PC-9 (cell line): ENCODE data around the gene CFAP46. TPM values are rescaled to one million over a fixed set of nuclear protein-coding genes. Genes with fewer than 3 reads are reported as not detected.

Source experiments
- BruUV-seq: library from RNA; stranded (reverse); fragments of 400-500 nt; replicated peaks from 2 replicates; lab custom pipeline; 2021; lab: Mats Ljungman, UMichigan
- CTCF ChIA-PET: fragments of 300-600 bp; sonication (Branson Sonifier 250); formaldehyde crosslinking; loops from one replicate; lab custom pipeline; 2022; ENCODE audit warnings: antibody characterized with exemption; lab: Charles Lee
- POLR2A ChIA-PET: fragments of 300-600 bp; sonication (Branson Sonifier 250); formaldehyde crosslinking; loops from one replicate; lab custom pipeline; 2022; ENCODE audit warnings: antibody characterized with exemption; ENCODE audit not compliant: unreplicated experiment; lab: Charles Lee
- DNase-seq, 2 experiments: peaks; one replicate each; pipeline versions ENCODE4 v3.0.0 to v3.0.0-alpha.2; 2015 to 2022; ENCODE audit warnings: mixed read lengths in 1 of 2
- H2AFZ ChIP-seq: fragments of 200-600 bp; sonication (generic); 2 replicates; pipeline ENCODE4 v1.8.1; 2017; ENCODE audit warnings: antibody characterized with exemption
- H3F3A ChIP-seq: fragments of 200-600 bp; sonication (generic); 2 replicates; pipeline ENCODE4 v1.8.1; 2017; ENCODE audit warnings: antibody characterized with exemption, mild to moderate bottlenecking, low read depth; ENCODE audit not compliant: insufficient read depth
- H3K27ac ChIP-seq: fragments of 200-600 bp; sonication (generic); 2 replicates; pipeline ENCODE4 v1.6.1; 2016; ENCODE audit warnings: mixed run types
- H3K27me3 ChIP-seq: fragments of 200-600 bp; sonication (generic); 2 replicates; pipeline ENCODE4 v1.6.1; 2016; ENCODE audit warnings: low read depth, mixed run types; ENCODE audit not compliant: insufficient read depth
- H3K36me3 ChIP-seq: fragments of 200-600 bp; sonication (generic); 2 replicates; pipeline ENCODE4 v1.6.1; 2016; ENCODE audit warnings: low read depth, mixed run types
- H3K4me1 ChIP-seq: fragments of 200-600 bp; sonication (generic); replicated peaks from 2 replicates; pipeline ENCODE4 v1.6.1; 2016; ENCODE audit warnings: mixed run types; ENCODE audit not compliant: insufficient read depth
- H3K4me2 ChIP-seq: fragments of 200-600 bp; sonication (generic); 2 replicates; pipeline ENCODE4 v1.6.1; 2017; ENCODE audit warnings: mixed run types
- H3K4me3 ChIP-seq: fragments of 200-600 bp; sonication (generic); 2 replicates; pipeline ENCODE4 v1.6.1; 2016; ENCODE audit warnings: mixed run types
- H3K79me2 ChIP-seq: fragments of 200-600 bp; sonication (generic); 2 replicates; pipeline ENCODE4 v1.6.1; 2017; ENCODE audit warnings: low read depth, mixed run types
- H3K9me2 ChIP-seq: fragments of 200-600 bp; sonication (generic); 2 replicates; pipeline ENCODE4 v1.8.1; 2017; ENCODE audit warnings: mild to moderate bottlenecking; ENCODE audit not compliant: insufficient read depth
- H3K9me3 ChIP-seq: fragments of 200-600 bp; sonication (generic); 2 replicates; pipeline ENCODE4 v1.8.1; 2016; ENCODE audit warnings: low read depth; ENCODE audit not compliant: insufficient read depth
- H4K20me1 ChIP-seq: fragments of 200-600 bp; sonication (generic); 2 replicates; pipeline ENCODE4 v1.8.1; 2017; ENCODE audit not compliant: insufficient read depth
- EZH2 ChIP-seq: fragments of 200-600 bp; sonication (generic); IDR thresholded peaks from 2 replicates; pipeline ENCODE4 v1.8.0; 2017; ENCODE audit warnings: antibody characterized with exemption, low read depth
- intact Hi-C: fragments of 100-400 bp; cut with micrococcal nuclease; formaldehyde crosslinking; loops from one replicate; pipeline ENCODE4 v1.10.0; 2022; ENCODE audit not compliant: unreplicated experiment
- total RNA-seq: library from RNA; stranded (reverse); gene quantifications from 2 replicates; pipeline ENCODE4 v1.2.3, GENCODE V29; 2021
- TF ChIP-seq, protein P1 (sequence below): fragments of 200-600 bp; sonication (generic); conservative IDR thresholded peaks from 2 replicates; pipeline ENCODE4 v1.6.1; 2017; ENCODE audit warnings: mixed run types, antibody characterized with exemption, mild to moderate bottlenecking, moderate library complexity

The CFAP46 gene
- total RNA-seq, 1 experiment from 2014 or later = not detected

DNA sequence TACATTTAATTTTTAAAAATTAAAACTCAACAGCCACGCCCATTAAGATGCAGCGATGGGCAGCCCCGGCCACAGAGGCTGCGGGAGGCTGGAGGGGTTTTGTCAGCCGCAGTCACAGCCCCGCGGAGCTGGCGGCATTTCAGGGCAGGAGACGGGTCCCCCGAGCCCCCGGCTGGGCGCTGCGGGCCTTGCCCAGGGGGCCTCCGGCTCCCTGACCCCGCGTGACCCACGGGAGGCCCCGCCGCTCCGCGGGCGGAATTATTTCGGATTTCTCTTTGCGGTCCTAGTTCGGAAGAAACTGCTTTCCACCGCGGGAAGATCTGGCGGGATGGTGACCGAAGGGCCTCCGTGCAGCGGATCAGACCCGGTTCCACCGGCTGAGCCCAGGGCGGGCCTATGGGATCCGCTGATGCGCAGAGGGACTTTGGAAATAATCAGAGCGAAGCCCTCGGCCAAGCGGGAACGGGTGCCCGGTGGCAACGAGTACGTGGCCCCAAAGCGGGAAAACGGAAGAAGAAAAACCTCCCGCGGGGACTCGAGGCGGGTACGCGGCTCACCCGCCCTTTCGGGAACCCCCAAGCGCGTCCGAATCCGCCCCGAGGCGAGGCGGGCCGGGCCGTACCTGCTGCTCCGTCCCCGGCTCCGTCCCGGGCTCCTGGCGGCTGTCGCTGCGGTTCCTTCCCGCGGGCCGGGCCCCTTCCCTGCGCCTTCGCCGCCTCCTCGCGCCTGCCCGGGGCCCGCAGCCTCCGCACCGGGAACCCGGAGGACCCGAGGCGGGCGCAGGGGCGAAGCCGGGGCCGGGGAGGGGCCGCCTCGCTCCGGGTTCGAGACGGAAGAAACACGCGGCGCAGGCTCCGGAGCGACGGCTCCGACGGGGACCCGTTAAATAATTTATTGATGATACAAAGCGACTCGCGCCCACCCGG, 158.2 kb downstream of the CFAP46 start:
- Histone ChIP-seq H3K4me3 (no peak overlapping the region), H3K9me3 (no peaks in the 10 kb centered on the region), H3K27me3 (no peaks in the 10 kb centered on the region), H3K4me2 (no peak overlapping the region), H3K27ac (no peak overlapping the region), H3K36me3 (no peaks in the 10 kb centered on the region), H3K79me2 (no peaks in the 10 kb centered on the region), H3K4me1 (no peaks in the 10 kb centered on the region), H4K20me1 (no peaks in the 10 kb centered on the region), H3K9me2 (no peaks in the 10 kb centered on the region), H3F3A (no peaks in the 10 kb centered on the region), H2AFZ (no peak overlapping the region)
- no TSS peak for BruUV-seq
- ChIA-PET CTCF (no interaction called here), POLR2A (no interaction called here)
- intact Hi-C loops = no loop called here
- no peak for TF ChIP-seq EZH2
- TF ChIP-seq, protein P1, sequence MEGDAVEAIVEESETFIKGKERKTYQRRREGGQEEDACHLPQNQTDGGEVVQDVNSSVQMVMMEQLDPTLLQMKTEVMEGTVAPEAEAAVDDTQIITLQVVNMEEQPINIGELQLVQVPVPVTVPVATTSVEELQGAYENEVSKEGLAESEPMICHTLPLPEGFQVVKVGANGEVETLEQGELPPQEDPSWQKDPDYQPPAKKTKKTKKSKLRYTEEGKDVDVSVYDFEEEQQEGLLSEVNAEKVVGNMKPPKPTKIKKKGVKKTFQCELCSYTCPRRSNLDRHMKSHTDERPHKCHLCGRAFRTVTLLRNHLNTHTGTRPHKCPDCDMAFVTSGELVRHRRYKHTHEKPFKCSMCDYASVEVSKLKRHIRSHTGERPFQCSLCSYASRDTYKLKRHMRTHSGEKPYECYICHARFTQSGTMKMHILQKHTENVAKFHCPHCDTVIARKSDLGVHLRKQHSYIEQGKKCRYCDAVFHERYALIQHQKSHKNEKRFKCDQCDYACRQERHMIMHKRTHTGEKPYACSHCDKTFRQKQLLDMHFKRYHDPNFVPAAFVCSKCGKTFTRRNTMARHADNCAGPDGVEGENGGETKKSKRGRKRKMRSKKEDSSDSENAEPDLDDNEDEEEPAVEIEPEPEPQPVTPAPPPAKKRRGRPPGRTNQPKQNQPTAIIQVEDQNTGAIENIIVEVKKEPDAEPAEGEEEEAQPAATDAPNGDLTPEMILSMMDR = no peak
- DNase-seq = no peak

DNA sequence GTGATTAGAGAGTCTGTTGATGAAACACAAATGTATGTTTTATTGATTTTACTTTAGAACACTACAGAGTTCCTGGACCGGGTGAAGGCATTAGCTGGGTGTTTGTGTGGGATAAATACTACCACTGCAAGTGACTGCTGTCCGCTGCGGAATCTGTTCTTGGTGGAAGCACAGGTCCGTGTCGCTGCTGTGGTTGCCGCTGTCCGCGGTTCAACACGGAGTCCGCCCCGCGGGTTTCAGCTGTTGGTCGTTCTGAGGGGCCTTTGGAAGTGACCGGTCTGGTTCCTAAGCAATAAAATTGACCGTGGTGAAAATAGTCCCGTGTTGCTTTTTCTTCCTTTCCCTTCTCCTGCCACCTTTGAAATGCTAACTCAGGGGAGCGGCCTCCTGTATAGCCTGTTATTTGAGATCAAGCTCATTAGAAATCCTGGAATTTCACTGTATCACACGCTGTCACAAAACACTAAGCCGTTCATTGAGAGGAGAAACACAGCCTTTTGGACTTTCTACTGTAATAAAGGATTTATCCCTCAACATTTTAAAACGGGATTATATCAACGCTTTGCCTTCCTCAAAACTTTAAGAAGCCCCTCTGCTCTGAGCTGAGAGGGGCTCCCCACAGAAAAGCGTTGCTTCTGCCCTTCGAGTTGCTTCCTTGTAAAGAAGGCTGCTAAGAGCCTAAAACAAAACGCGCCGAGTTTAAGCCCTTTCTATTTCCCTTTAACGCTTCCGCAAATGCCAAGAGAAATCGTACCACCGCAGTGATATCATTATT, 159.0 kb downstream of the CFAP46 start:
- POLR2A ChIA-PET = no interaction called here
- Histone ChIP-seq H3K27ac (no peak overlapping the region), H3K4me3 (no peak overlapping the region), H3K79me2 (no peaks in the 10 kb centered on the region), H3K27me3 (no peaks in the 10 kb centered on the region), H4K20me1 (no peaks in the 10 kb centered on the region), H2AFZ (no peak overlapping the region), H3K36me3 (no peaks in the 10 kb centered on the region), H3K9me3 (no peaks in the 10 kb centered on the region), H3K9me2 (no peaks in the 10 kb centered on the region), H3K4me2 (no peak overlapping the region), H3F3A (no peaks in the 10 kb centered on the region), H3K4me1 (no peaks in the 10 kb centered on the region)
- BruUV-seq = no TSS peak
- intact Hi-C loops = no loop called here
- CTCF ChIA-PET = no interaction called here
- TF ChIP-seq EZH2 = no peak
- TF ChIP-seq, protein P1 = no peak
- DNase-seq = no peak

DNA sequence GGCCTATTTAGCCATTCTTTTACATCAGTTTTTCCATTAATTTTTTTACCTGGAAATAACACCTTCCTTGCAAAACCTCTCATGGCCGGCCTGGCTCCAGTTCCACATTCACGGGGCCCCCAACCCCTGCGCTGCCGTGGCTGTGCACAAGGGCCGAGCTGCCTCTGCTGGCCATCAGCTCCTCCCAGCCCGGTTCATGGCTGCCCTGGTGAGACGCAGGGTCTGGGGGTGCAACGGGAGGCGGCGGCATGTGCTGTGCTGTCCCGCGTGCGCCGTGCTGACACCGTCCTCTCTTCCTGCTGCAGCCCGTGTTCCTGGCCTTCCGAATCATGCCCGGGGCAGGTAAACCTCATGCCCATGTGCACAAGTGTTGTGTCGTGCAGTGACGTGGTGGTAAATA, 160.8 kb downstream of the CFAP46 start:
- no peaks in the 10 kb centered on the region for H3K36me3 ChIP-seq
- no peaks in the 10 kb centered on the region for H3K9me2 ChIP-seq
- H3F3A ChIP-seq = no peaks in the 10 kb centered on the region
- intact Hi-C loops = no loop called here
- H2AFZ ChIP-seq = no peak overlapping the region
- no peak for DNase-seq
- H3K27me3 ChIP-seq = no peaks in the 10 kb centered on the region
- no peaks in the 10 kb centered on the region for H4K20me1 ChIP-seq
- H3K27ac ChIP-seq = no peak overlapping the region
- ChIA-PET CTCF (no interaction called here), POLR2A (no interaction called here)
- TF ChIP-seq EZH2 = no peak
- TF ChIP-seq, protein P1 = no peak
- no peaks in the 10 kb centered on the region for H3K9me3 ChIP-seq
- no peaks in the 10 kb centered on the region for H3K4me1 ChIP-seq
- H3K4me3 ChIP-seq = no peak overlapping the region
- no peak overlapping the region for H3K4me2 ChIP-seq
- H3K79me2 ChIP-seq = no peaks in the 10 kb centered on the region
- no TSS peak for BruUV-seq
